ENCODE data around the gene LRP1. TPM values are rescaled to one million over a fixed set of nuclear protein-coding genes. Genes with fewer than 3 reads are reported as not detected.

Gene LRP1
- 100 to 1,000 TPM in 1 of 3 donors, 10 to 100 TPM in 2; 60.9 to 106 (median 84.0) TPM for polyA plus RNA-seq (ENCODE audit: insufficient read length in 3 of 3)
- long read RNA-seq, donor 1, partial matches to known transcripts = 20 of 20 reads
- long read RNA-seq, donor 1, other reads (novel, unspliced or antisense) = 0 of 20 reads
- long read RNA-seq, donor 2, partial matches to known transcripts = 19 of 19 reads
- long read RNA-seq, donor 2, other reads (novel, unspliced or antisense) = 0 of 19 reads
- long read RNA-seq, donor 3 = 0 reads
- long read RNA-seq, donor 4, partial matches to known transcripts = 9 of 10 reads
- long read RNA-seq, donor 4, other reads (novel, unspliced or antisense) = 0 of 10 reads
- long read RNA-seq, donor 5 = 0 reads
- long read RNA-seq, donor 6, partial matches to known transcripts = 20 of 20 reads
- long read RNA-seq, donor 6, other reads (novel, unspliced or antisense) = 0 of 20 reads
- long read RNA-seq, donor 7, partial matches to known transcripts = 33 of 33 reads
- long read RNA-seq, donor 7, other reads (novel, unspliced or antisense) = 0 of 33 reads
- long read RNA-seq, donor 8, partial matches to known transcripts = 14 of 14 reads
- long read RNA-seq, donor 8, other reads (novel, unspliced or antisense) = 0 of 14 reads
- long read RNA-seq, donor 9, partial matches to known transcripts = 13 of 13 reads
- long read RNA-seq, donor 9, other reads (novel, unspliced or antisense) = 0 of 13 reads
- long read RNA-seq, donor 10, partial matches to known transcripts = 0 of 1 reads
- long read RNA-seq, donor 10, other reads (novel, unspliced or antisense) = 0 of 1 reads
- long read RNA-seq, donor 11 = 0 reads
- long read RNA-seq, donor 12, partial matches to known transcripts = 6 of 7 reads
- long read RNA-seq, donor 12, other reads (novel, unspliced or antisense) = 0 of 7 reads
- long read RNA-seq, donor 13 = 0 reads
- long read RNA-seq, donor 14 = 0 reads
- long read RNA-seq, donor 15 = 0 reads
- long read RNA-seq, donor 16, partial matches to known transcripts = 60 of 60 reads
- long read RNA-seq, donor 16, other reads (novel, unspliced or antisense) = 0 of 60 reads

DNA sequence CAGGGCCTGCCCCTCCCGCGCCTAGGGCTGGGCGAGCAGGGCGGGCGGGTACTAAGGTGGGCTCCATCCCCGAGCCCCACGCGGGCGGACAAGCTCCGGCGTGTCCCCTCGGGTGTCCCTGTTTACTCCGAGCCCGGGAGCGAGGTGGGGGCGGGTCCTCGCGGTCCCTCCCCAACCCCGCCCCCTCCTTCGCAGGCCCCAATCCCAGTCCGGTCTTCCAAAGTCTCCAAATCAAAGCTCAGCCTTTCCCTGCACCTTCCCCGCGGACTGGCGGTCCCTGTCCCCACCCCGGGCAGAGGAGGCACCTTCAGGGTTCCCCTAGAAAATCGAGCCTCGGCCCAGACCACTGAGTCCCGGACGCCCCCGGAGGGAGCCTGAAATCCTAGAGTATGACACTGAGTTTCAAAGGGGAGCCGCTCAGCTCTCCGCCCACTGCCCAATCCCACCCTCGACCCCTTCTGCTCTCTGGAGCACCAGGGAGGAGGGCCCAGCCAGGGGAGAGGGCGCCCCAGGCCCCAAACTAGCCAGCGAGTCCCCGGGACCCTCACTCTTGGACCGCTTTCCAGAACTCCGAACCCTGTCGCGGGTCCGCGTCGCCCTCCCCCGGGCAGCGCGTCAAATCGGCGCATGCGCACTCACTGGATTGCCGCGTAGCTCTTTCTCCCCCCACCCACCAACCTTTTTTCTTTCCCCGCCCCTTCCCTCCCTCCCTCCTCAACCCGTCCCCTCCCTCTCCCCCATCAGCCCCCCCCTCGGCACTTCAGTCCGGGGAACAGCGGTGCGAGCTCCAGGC is at the start of gene LRP1:
LRP1 (plus strand) TSS at position 758 of the 793 bp plus-strand sequence. CDS start 482 bp downstream, outside the sequence.
- DNase-seq (ENCODE audit: extremely low read depth in 1 of 11, low read depth in 9 of 11, low spot score in 4 of 11) = peak in 9 of 11 donors; percentile 69 to 82 (median 79)

DNA sequence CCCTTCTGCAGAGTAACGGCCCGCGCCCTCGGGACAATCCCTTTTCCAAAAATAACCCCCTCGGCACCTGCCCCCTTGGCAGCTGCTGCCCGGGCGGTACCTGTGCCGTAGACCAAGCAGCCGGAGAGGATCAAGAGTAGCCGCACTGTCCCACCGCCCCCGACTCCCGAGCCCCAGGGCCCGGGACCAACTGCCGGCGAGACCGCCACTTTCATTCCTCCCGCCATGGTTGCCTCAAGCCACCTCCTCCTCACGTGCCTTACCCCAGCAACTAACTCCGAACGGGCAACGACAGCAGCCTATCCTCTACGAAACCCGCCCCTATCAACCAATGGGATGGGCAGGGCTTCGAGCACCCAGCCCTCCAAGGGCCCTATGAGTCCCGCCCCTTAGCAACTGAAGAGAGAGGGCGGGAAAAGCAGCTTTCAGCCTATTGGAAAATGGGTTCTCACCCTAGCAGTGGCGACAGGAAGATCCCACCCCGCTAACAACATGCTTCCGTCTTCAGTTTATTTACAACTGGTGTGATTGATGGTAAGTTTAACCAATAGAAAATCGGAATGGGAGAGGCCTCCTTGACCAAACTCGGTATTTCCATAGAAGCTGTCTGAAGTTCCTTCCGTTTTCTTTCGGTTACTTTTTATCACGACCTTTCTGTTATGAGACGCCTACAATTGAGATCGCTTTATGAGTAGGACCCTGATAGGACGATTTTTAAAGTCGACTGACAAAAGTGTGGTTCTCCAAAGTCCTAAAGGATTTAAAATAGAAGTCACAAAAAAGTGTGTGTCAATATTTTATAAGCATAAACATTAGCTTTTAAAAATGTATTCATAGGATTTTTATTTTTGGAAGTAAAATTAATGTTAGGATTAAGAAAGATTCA is 49.5 kb upstream of the LRP1 start, which contains the start of gene NEMP1:
NEMP1 (minus strand) TSS at position 273 of the 886 bp plus-strand sequence; CDS start at position 227, 46 bp downstream.
- peak; percentile 97 to 100 (median 100) for DNase-seq (ENCODE audit: extremely low read depth in 1 of 11, low read depth in 9 of 11, low spot score in 4 of 11)

DNA sequence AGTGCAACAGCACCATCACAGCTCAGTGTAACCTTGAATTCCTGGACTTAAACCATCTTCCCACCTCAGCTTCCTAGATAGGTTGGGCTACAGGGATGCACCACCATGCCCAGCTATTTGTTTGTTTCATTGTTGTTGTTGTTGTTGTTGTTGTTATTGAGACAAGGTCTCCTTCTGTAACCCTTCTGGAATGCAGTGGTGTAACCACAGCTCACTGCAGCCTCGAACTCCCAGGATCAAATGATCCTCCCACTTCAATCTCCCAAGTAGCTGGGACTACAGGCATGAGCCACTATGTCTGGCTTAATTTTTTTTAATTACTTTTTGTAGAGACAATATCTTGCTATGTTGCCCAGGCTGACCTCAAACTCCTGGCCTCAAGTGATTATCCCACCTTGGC is 48.5 kb upstream of the LRP1 start:
- DNase-seq (ENCODE audit: extremely low read depth in 1 of 11, low read depth in 9 of 11, low spot score in 4 of 11) = no peak

DNA sequence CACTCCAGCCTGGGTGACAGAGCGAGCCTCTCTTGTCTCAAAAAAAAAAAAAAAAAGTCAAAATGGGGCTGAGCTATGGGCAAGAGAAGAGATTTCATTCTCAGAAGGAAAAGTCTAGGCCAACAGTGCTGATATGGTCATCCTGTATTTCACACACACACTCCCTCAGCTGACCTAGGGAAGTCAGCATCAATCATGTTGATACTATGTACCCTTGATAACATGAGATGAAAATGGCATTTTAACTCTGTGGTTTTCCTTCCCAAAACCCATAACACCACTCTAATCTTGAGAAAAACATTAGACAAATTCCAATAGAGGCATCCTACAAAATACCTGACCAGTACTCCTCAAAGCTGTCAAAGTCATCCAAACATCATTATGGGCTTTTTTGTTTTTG is 47.4 kb upstream of the LRP1 start:
- DNase-seq (ENCODE audit: extremely low read depth in 1 of 11, low read depth in 9 of 11, low spot score in 4 of 11) = no peak

DNA sequence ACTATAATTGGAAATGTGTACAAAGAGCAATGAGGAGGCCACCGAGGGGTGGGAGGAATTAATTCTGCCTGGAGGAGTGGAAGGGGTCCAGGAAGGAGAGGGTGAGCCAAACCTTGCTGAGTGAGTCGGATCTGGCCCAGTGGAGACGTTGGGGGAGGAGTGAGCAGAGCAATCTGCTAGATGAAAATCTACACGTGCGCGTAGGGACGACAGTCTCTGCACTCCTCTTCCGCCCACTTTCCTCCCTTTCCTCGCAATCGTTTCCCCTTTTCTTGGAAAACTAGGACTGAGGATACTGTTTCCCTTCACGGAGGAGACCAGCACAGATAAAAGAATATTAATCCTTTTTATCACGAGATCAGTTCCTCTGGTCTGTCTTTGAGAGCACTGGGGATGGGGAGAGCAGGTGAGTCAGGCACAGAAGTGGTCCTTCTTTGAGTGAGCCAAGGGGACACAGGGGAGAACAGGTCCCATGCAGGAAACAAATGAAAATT is 42.2 kb upstream of the LRP1 start:
- DNase-seq (ENCODE audit: extremely low read depth in 1 of 11, low read depth in 9 of 11, low spot score in 4 of 11) = peak; percentile 47 to 83 (median 69)

DNA sequence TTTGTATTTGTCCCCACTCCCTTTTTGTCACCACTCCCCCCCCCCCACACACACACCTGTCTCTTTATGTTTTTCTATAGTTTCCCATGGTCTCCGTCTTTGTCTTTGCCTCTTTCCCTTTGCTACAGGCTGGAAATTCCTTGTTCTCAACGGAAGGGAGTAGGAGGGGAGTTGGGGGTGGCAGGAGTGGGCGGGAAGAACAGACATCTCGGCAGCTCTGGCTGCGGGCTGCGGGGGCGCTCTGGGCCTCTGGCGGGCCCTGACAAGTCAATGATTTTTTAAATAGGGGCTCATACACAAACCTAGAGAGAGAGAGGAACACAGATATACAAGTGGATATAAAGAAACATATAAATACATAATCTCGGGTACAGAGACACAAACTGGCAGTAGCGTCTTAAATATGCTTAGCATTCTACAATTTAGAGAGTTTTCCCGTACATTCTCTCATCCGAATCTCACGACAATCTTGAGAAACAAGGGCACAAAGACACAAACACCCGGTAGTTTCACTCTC is 41.7 kb upstream of the LRP1 start:
- peak; percentile 67 to 88 (median 74) for DNase-seq (ENCODE audit: extremely low read depth in 1 of 11, low read depth in 9 of 11, low spot score in 4 of 11)

DNA sequence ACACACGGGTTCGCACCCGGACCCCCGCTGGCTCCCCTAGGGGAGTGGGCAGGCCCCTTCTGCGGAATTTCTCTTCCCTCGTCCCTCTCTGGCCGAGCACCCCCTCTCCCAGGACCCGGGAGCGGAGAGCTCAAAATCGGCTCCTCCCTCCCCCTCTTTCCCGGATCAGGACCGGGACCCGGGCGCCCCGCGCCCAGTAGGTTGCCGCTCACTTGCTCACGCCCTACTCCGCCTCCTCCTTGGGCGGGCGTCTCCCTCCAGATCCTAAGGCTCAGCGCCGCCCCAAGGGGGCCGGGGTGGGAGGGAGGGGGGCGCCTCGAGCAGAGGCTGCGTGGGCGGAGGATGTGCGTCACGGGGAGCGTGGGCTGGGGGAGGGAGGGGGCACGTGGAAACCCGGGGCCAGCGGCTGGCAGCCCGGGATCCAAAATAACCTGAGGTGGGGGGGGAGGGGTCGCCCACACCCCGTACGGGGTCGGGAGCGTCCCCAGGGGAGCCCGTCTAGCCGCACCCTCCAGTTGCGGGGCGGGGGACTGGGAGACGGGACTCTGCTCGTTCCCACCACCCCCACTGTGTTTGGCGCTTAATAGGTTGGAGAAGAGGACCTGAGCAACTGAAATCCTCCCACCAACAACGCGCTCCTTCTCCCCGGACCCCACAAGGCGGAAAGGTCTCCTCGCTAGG is 41.1 kb upstream of the LRP1 start:
- DNase-seq (ENCODE audit: extremely low read depth in 1 of 11, low read depth in 9 of 11, low spot score in 4 of 11) = peak in 9 of 11 donors; percentile 65 to 80 (median 70)

DNA sequence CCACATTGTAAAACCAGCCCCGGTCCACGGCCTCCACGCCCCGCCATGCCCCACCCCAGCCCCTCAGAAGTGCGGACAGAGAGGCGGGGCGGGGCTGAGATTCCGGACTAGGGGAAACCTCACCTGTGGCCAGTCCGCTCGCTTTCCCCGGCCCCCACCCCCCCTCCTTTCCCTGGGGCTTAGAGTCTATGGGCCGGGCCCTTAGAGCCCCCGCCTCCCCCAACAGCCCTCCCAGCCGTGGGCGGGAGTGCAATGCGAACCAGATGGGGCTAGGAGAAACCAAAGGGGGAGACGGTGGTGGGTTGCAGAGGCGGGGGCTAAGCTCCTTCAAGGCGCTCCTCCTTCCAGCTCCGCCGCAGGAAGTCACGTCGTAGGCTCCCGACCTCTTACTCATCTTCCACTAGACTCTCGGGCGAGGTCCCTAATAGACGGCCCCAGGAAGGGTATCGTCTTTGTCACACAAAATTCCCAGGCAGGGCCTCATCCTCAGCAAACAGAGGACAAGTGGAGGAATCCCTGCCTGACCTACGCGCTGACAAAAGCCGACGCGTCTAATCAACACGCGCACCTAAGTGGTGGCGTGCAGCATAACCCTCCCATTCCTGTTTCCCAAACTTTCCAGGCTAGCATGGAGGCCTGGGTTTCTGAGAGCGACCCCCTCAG is 40.5 kb upstream of the LRP1 start:
- peak; percentile 78 to 95 (median 89) for DNase-seq (ENCODE audit: extremely low read depth in 1 of 11, low read depth in 9 of 11, low spot score in 4 of 11)

DNA sequence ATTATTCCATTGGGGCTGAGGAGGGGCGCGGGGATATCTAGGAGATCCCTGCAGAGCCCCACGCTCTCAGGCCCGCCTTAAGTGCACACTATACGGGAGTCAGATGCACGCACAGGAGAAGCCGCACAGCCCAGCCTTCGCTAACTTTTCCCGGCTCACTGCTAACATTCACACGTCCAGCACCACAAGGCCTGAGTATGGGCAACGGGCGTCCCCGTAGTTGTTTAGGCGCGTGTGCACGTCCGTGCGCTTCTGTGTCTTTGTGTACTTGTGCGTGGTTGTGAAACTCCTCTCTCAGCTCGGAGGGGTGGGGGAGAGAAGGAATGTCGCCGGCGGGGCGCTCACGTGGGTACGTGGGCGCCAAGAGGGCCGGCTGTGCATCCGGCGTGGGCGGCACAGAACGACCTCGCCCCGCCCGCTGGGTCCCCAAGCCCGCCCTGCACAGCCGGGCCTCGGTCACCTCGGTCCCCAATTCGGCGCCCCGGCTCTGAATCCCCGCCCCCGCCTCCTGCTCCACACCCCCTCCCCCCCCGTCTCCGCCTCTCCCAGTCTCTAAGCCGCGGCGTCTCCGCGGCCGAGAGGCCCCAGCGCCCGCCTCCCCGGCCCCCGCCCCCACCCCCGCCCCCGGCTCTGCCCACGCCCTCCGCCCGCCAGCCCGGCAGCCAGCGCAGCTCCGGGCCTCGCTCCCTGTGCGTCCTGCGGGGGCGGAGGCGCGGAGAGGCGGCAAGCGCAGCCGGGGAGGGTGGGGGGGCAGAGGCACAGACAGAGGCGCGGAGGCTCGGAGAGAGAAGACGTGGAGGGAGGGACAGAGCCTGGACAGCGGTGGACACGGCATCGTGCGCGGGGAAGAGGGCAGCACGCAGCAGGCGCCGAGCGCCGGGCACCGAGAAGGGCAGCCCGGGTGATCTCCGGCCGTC is 39.7 kb upstream of the LRP1 start, which contains the start of gene NAB2:
NAB2 (plus strand) TSS at position 761 of the 917 bp plus-strand sequence. CDS start 158 bp downstream, outside the sequence.
- peak; percentile 78 to 93 (median 89) for DNase-seq (ENCODE audit: extremely low read depth in 1 of 11, low read depth in 9 of 11, low spot score in 4 of 11)

DNA sequence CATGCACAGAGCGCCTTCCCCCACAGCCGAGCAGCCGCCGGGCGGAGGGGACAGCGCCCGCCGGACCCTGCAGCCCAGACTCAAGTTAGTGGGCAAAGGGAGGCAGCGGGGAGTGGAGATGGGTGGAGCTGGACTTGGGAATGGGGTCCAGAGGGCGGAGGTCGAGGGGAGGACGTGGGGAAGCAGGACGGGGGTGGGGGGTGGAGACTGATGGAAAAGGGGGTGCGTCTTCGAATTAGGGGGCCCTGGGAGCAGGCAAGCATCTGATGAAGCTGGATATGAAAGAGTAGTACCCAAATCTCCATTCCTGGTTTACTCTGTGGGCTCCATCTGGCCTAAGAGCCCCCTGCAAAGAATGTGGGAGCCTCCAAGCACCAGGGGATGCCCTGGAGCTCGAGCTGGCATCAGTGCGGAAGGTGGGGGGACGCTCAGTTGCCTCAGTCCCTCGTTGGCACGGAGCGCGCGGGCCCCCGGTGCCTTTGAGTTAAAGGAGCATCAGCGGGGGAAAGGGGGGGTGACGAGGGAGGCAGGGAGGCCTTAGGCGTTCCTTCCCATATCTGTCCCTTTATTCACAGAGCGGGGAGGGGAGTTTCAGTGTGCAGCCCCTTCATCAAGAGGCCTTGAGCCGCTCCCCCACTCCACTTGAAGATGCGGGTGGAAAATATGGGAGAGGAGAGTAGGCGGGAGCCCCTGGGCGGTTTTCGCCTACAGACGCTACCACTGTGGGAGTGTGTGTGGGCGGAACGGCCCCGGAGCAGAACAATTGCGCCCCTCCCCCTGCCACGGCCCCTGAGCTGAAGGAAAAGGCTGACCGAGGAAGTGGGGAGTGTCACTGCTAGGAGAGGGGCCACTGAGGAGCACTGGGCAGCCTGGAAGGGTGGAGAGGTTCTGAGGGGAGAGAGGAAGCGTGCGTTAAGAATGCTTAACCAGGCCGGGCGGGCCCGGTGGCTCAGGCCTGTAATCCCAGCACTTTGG is 38.7 kb upstream of the LRP1 start:
- DNase-seq (ENCODE audit: extremely low read depth in 1 of 11, low read depth in 9 of 11, low spot score in 4 of 11) = peak in 8 of 11 donors; percentile 55 to 64 (median 62)

DNA sequence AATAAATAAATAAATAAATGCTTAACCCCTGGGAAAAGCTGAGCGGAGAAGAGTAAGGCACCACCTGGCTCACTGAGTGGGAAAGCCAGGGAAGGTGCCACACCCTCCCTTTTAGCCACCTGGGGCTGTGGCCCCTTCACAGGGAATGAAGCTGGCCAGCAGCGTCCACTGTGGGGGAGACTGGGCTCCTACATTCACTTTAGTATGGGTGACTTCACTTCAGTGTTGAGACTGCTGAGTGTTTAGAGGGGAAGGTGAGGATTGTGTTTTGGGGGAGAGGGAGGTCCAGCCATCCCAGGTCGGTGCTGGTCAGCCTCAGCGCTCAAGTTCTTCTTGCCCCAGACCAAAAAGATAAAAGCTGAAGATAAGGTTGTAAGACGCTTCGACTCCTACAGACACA is 37.8 kb upstream of the LRP1 start:
- DNase-seq (ENCODE audit: extremely low read depth in 1 of 11, low read depth in 9 of 11, low spot score in 4 of 11) = no peak

DNA sequence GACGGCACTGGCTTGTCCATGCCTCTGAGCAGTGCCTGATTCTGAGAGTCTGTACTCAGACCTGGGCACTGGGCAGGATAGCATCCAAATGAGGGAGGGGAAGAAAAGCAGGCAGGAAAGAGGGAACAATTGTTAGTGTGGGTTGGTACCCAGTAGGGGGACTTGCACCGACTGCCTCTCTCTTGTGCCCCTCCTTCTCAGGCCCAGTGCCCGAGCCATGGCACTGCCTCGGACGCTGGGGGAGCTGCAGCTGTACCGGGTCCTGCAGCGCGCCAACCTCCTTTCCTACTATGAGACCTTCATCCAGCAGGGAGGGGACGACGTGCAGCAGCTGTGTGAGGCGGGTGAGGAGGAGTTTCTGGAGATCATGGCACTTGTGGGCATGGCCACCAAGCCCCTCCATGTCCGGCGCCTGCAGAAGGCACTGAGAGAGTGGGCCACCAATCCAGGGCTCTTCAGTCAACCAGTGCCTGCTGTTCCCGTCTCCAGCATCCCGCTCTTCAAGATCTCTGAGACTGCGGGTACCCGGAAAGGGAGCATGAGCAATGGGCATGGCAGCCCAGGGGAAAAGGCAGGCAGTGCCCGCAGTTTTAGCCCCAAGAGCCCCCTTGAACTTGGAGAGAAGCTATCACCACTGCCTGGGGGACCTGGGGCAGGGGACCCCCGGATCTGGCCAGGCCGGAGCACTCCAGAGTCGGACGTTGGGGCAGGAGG is 37.2 kb upstream of the LRP1 start:
- DNase-seq (ENCODE audit: extremely low read depth in 1 of 11, low read depth in 9 of 11, low spot score in 4 of 11) = no peak
